T47D (cell line): ENCODE data around the gene FAAP24.
A peak's percentile ranks its signal among the peaks of the same experiment; 100 is the strongest.
"Not testable (repeated sequence)": the region's sequence is repeated elsewhere in the genome, so short reads cannot be mapped to it uniquely, and the experiment has no call there.

ENCODE experiments used
- DNase-seq, 2 experiments: peaks; one replicate each; pipeline versions ENCODE4 v3.0.0 to v3.0.0-alpha.2; 2011 to 2012; ENCODE audit warnings: low read depth in 1 of 2, low spot score in 1 of 2
- JUND ChIP-seq: IDR thresholded peaks from 2 replicates; pipeline ENCODE4 v1.6.1; 2012; ENCODE audit warnings: low read depth
- in situ Hi-C: cut with HindIII; loops from 2 replicates; pipeline ENCODE4 v1.10.0; 2016; ENCODE audit warnings: low sequenced_read_pairs, low pct_unique_long_range_greater_than_20kb

FAAP24 gene

GRCh38 chr19:32977280-32977679, 5.2 kb downstream of the FAAP24 start:
- TF ChIP-seq JUND, result no peak
- DNase-seq, result peak in 1 of 2 experiments; percentile 69
- in situ Hi-C loops, result no loop called here

- in situ Hi-C loops, DNase-seq: not testable (repeated sequence)
Measured at GRCh38 chr19:32977813-32978212, 5.8 kb downstream of the FAAP24 start.

- in situ Hi-C loops, DNase-seq: not testable (repeated sequence)
Measured at GRCh38 chr19:32979807-32980206, 7.8 kb downstream of the FAAP24 start.

- in situ Hi-C loops, result not testable (repeated sequence)
Measured at GRCh38 chr19:32982488-32982887, 10.4 kb downstream of the FAAP24 start.

GRCh38 chr19:32988254-32988653, 16.2 kb downstream of the FAAP24 start:
- in situ Hi-C loops, DNase-seq: not testable (repeated sequence)

More at GRCh38 chr19:32982488-32982887, 10.4 kb downstream of the FAAP24 start:
- DNase-seq, result not testable (repeated sequence)

GRCh38 chr19:32988724-32989123, 16.7 kb downstream of the FAAP24 start:
- TF ChIP-seq JUND, result no peak
- in situ Hi-C loops, result no loop called here
- DNase-seq, result no peak

- in situ Hi-C loops, result not testable (repeated sequence)
Measured at GRCh38 chr19:32995966-32996365, 23.9 kb downstream of the FAAP24 start.

GRCh38 chr19:32997061-32997464, 25.0 kb downstream of the FAAP24 start:
- in situ Hi-C loops, DNase-seq: not testable (repeated sequence)

More at GRCh38 chr19:32995966-32996365, 23.9 kb downstream of the FAAP24 start:
- DNase-seq, result not testable (repeated sequence)

- no peak for TF ChIP-seq JUND
- DNase-seq, result no peak
Measured at GRCh38 chr19:32997716-32998355, 25.8 kb downstream of the FAAP24 start.

GRCh38 chr19:32998722-32999121, 26.7 kb downstream of the FAAP24 start:
- no peak for DNase-seq
- in situ Hi-C loops, result no loop called here
- no peak for TF ChIP-seq JUND

More at GRCh38 chr19:32997716-32998355, 25.8 kb downstream of the FAAP24 start:
- in situ Hi-C loops, result no loop called here

GRCh38 chr19:33000510-33000909, 28.5 kb downstream of the FAAP24 start:
- TF ChIP-seq JUND, result no peak
- DNase-seq, result no peak
- in situ Hi-C loops, result no loop called here

GRCh38 chr19:33000910-33001309, 28.9 kb downstream of the FAAP24 start:
- TF ChIP-seq JUND, result no peak
- DNase-seq, result no peak
- in situ Hi-C loops, result no loop called here

GRCh38 chr19:33002126-33002865, 30.3 kb downstream of the FAAP24 start:
- DNase-seq, in situ Hi-C loops: not testable (repeated sequence)

- in situ Hi-C loops, DNase-seq: not testable (repeated sequence)
Measured at GRCh38 chr19:33003424-33004024, 31.5 kb downstream of the FAAP24 start.
